Transverse colon (tissue), 4 donors: ENCODE results near the gene BRME1.

ENCODE experiments used
- EP300 ChIP-seq: sonication (generic); formaldehyde crosslinking; IDR thresholded peaks from one replicate; pipeline ENCODE4 v1.6.1; 2017; ENCODE audit warnings: antibody characterized with exemption, low read depth
- POLR2A ChIP-seq: fragments of 450-650 bp; IDR thresholded peaks from one replicate; pipeline ENCODE4 v1.6.1; 2016; ENCODE audit warnings: antibody characterized with exemption, mild to moderate bottlenecking, moderate library complexity
- POLR2AphosphoS5 ChIP-seq, 3 donors: sonication (generic); formaldehyde crosslinking; IDR thresholded peaks; one replicate each; pipeline ENCODE4 v1.6.1; 2016; ENCODE audit warnings: antibody characterized with exemption in 3 of 3
- TF ChIP-seq, protein P1 (sequence below), 5 experiments: fragments of 200-600 bp in 3 of 5; fragments of 450-650 bp in 2 of 5; sonication (generic) in 3 of 5; IDR thresholded peaks; 1 replicate in 2 of 5; 2 replicates in 3 of 5; pipeline ENCODE4 v1.5.1; 2016 to 2017; ENCODE audit warnings: antibody characterized with exemption in 5 of 5, inconsistent platforms in 3 of 5, mild to moderate bottlenecking in 2 of 5, moderate library complexity in 1 of 5

DNA sequence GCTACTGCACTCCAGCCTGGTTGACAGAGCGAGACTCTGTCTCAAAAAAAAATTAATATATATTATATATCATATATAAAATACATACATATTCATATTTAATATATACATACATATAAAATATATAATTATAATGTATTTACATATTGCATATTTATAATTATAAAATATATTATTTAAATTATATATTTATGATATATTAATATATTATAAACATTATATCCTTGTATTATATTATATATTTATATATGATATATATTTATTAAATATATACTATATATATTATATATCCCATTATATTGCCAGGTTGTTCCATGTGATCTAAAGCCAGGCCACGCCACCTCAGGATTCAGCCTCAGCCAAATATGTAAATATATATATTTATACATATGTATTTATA, 9.7 kb downstream of the BRME1 start:
- TF ChIP-seq, protein P1, sequence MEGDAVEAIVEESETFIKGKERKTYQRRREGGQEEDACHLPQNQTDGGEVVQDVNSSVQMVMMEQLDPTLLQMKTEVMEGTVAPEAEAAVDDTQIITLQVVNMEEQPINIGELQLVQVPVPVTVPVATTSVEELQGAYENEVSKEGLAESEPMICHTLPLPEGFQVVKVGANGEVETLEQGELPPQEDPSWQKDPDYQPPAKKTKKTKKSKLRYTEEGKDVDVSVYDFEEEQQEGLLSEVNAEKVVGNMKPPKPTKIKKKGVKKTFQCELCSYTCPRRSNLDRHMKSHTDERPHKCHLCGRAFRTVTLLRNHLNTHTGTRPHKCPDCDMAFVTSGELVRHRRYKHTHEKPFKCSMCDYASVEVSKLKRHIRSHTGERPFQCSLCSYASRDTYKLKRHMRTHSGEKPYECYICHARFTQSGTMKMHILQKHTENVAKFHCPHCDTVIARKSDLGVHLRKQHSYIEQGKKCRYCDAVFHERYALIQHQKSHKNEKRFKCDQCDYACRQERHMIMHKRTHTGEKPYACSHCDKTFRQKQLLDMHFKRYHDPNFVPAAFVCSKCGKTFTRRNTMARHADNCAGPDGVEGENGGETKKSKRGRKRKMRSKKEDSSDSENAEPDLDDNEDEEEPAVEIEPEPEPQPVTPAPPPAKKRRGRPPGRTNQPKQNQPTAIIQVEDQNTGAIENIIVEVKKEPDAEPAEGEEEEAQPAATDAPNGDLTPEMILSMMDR (IDR thresholded peaks at IDR 0.05) = no peak
- TF ChIP-seq POLR2A (no peak), EP300 (no peak), POLR2AphosphoS5 (IDR thresholded peaks at IDR 0.05) (no peak)
